Right cardiac atrium (tissue), 5 donors: Measurements from ENCODE around the gene STK32C. TPM values are rescaled to one million over a fixed set of nuclear protein-coding genes. Genes with fewer than 3 reads are reported as not detected.
"Not testable (repeated sequence)": the region's sequence is repeated elsewhere in the genome, so short reads cannot be mapped to it uniquely, and the experiment has no call there.

ENCODE experiments used
- ATAC-seq, 2 donors: fragments of 200-7000 bp; cut with Tn5 transposase; one replicate each; pipeline versions ENCODE4 v1.8.0 to v1.9.1; 2020; ENCODE audit warnings: moderate library complexity in 2 of 2, mild to moderate bottlenecking in 1 of 2
- DNase-seq, 3 donors: peaks; one replicate each; pipeline ENCODE4 v3.0.0-alpha.2; 2020
- H3K27ac ChIP-seq: one replicate; pipeline ENCODE4 v1.5.1; 2013; ENCODE audit warnings: mild to moderate bottlenecking, low read length, control low read depth, moderate library complexity
- H3K27me3 ChIP-seq: one replicate; pipeline ENCODE4 v1.6.1; 2013; ENCODE audit not compliant: control insufficient read depth, insufficient read depth
- H3K4me1 ChIP-seq: one replicate; pipeline ENCODE4 v1.6.1; 2013; ENCODE audit warnings: low read length; ENCODE audit not compliant: control insufficient read depth, insufficient read depth
- H3K4me3 ChIP-seq: one replicate; pipeline ENCODE4 v1.5.1; 2013; ENCODE audit warnings: low read length, control low read depth
- H3K9me3 ChIP-seq: one replicate; pipeline ENCODE4 v1.6.1; 2013; ENCODE audit warnings: low read length; ENCODE audit not compliant: control insufficient read depth
- WGBS: extraction: QIAGEN DNeasy Blood & Tissue Kit; methylation state at CpG from one replicate; pipeline ENCODE4 v1.1.7; 2013; 5-methylcytosine and 5-hydroxymethylcytosine counted together
- intact Hi-C, 4 donors: fragments of 100-400 bp; cut with DNase I; formaldehyde crosslinking; loops; one replicate each; pipeline versions ENCODE4 v1.11.0 to v1.14.0; 2022 to 2023
- polyA plus RNA-seq: library from polyadenylated mRNA; stranded (reverse); fragments of 200-250 nt; gene quantifications from one replicate; pipeline ENCODE4 v1.2.3, GENCODE V29; 2013
- total RNA-seq, 4 donors: library from RNA; stranded (reverse); fragmentation: NEBNext Ultra II Directional; extraction: Animal tissue kit (Norgen Biotek cat#: 25700); gene quantifications; one replicate each; pipeline ENCODE4 v1.2.1, GENCODE V29; 2021
- donor health status: healthy with polysubstance abuse.
- donor health status: DM: no; HTN: yes; CAD: no.
- donor health status: DM: no; HTN: no; CAD: no.
- donor health status: DM: no; HTN: yes; CAD: no; lungs with severe emphysema.
- donor health status: DM: yes; HTN: yes; CAD: no.

STK32C gene
- total and polyA plus RNA-seq, 5 donors, result 5.7 to 7.3 (median 6.9) TPM

DNA sequence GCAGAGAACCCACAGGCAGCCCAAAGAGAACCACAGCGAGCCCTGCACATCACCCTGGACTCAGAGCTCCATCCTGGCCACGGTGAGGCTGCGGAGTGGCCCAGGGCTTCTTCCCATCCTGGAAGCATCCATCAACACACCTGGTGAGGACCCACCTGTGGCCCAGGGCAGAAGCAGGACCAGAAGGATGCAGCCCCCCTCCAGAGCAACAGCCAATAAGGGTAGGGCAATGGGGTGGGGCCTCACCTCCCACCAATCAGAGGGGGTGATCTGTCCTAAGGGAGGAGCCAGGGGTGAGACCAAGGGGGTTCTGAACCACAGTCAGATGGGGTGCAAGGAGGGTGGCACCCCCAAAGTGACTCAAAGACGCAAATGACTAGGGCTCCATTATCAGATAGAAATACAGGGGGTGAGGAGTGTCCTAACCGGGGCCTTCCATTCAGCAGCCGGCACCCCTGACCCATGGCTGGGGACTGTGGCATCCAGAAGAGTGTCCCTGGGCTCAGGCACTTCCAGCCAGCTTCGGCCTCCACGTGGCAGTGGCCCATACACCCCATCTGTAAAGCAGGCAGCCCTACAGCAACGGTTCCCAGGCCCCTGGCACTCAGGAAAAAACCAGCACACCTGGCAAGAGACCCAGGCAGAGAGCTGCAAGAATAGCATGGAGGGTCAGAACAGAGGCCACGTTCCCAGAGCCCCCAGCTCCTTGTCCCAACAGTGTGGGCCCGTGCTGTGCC lies 36.9 kb downstream of the STK32C start:
- WGBS, result 87% methylated on average over 11 of the region's 11 CpGs
- DNase-seq (peak; percentile 5 to 42 (median 30)), ATAC-seq (no peak)
- Histone ChIP-seq H3K27ac (no peak overlapping the region), H3K4me1 (no peaks in the 10 kb centered on the region), H3K9me3 (no peaks in the 10 kb centered on the region), H3K4me3 (no peak overlapping the region), H3K27me3 (no peaks in the 10 kb centered on the region)
- intact Hi-C loops, result no loop called here

- 95% methylated on average over 11 of the region's 11 CpGs for WGBS
- no peaks in the 10 kb centered on the region for H3K27me3 ChIP-seq
- ATAC-seq, result no peak
- peak in 2 of 3 donors; percentile 32 to 40 for DNase-seq
- no peak overlapping the region for H3K27ac ChIP-seq
- intact Hi-C loops, result no loop called here
- H3K4me3 ChIP-seq, result no peak overlapping the region
- H3K9me3 ChIP-seq, result no peaks in the 10 kb centered on the region
- no peaks in the 10 kb centered on the region for H3K4me1 ChIP-seq
Observed at GRCh38 chr10:132270256-132270655, 37.5 kb downstream of the STK32C start.

- Histone ChIP-seq H3K9me3 (no peaks in the 10 kb centered on the region), H3K27me3 (no peaks in the 10 kb centered on the region), H3K4me3 (no peak overlapping the region), H3K27ac (no peak overlapping the region), H3K4me1 (no peaks in the 10 kb centered on the region)
- intact Hi-C loops, result no loop called here
- ATAC-seq (no peak), DNase-seq (peak; percentile 5 to 27 (median 26))
- WGBS, result 86% methylated on average over 21 of the region's 21 CpGs
Observed at GRCh38 chr10:132269266-132270230, 38.2 kb downstream of the STK32C start.

GRCh38 chr10:132267916-132268315 lies 39.8 kb downstream of the STK32C start:
- H3K4me1 ChIP-seq, H3K27me3 ChIP-seq, intact Hi-C loops, ATAC-seq, H3K9me3 ChIP-seq, H3K4me3 ChIP-seq, H3K27ac ChIP-seq: not testable (repeated sequence)
- WGBS, result 91% methylated on average over 12 of the region's 12 CpGs
- peak in 1 of 3 donors; percentile 10 for DNase-seq

DNA sequence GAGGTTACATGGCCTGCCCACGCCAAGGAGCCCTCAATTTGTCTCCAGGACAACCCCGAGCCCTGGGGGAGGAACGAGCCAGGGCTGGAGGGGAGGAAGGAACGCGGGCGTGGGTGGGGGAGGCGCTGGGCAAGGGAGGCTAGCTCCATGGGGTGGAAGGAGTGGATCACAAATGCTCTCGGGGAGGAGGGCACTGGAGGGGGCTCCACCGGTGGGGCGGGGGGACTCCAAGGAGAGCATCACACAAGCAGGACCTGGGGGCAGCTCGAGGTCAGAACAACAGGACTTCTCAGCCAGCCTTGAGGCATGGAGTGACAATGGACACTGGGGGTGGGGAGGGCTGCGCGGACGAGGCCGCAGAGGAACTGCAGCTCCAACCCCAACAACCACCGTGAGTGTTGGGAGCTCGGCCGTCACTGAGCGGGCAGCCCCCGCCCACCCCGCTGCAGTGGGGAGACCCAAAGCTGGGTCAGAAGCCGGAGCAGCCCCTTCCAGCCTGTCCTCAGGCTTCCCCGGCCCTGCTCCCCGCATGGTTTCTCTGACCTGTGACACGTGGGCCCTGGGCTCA lies 41.1 kb downstream of the STK32C start:
- Histone ChIP-seq H3K4me3 (no peak overlapping the region), H3K27me3 (no peaks in the 10 kb centered on the region), H3K9me3 (no peaks in the 10 kb centered on the region), H3K27ac (no peak overlapping the region), H3K4me1 (no peaks in the 10 kb centered on the region)
- 46% methylated on average over 25 of the region's 25 CpGs for WGBS
- peak; percentile 16 to 42 (median 35) for DNase-seq
- peak in 1 of 2 donors; percentile 62 for ATAC-seq
- intact Hi-C loops, result no loop called here

DNA sequence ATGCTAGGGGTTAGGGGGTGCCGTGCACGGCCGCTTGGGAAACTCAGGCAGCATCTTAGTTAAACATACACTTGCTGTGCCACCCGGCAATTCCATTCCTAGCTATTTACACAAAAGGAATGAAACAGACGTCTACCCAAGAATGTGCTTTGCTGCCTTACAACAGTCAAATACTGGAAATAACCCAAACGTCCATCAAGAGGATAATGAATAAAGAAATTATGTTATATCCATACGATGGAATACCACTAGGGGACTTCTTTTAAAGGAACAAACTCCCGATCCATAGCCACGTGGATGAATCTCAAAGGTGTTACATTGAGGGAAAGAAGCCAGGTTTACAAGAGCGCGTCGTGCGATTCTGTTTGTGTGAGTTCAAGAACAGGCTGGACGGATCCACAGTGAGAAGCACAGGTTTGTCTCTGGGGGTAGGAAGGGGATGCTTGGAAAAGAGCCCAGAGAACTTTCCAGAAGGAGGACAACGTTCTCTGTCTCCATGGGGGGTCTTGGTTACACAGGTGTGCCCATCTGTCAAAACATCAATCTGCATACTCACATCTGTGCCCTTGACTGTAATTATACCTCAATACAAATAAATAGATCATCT lies 41.8 kb downstream of the STK32C start:
- ATAC-seq (no peak), DNase-seq (no peak)
- 60% methylated on average over 15 of the region's 15 CpGs for WGBS
- no peaks in the 10 kb centered on the region for H3K4me1 ChIP-seq
- no peak overlapping the region for H3K4me3 ChIP-seq
- no peak overlapping the region for H3K27ac ChIP-seq
- H3K9me3 ChIP-seq, result no peaks in the 10 kb centered on the region
- intact Hi-C loops, result no loop called here
- H3K27me3 ChIP-seq, result no peaks in the 10 kb centered on the region

DNA sequence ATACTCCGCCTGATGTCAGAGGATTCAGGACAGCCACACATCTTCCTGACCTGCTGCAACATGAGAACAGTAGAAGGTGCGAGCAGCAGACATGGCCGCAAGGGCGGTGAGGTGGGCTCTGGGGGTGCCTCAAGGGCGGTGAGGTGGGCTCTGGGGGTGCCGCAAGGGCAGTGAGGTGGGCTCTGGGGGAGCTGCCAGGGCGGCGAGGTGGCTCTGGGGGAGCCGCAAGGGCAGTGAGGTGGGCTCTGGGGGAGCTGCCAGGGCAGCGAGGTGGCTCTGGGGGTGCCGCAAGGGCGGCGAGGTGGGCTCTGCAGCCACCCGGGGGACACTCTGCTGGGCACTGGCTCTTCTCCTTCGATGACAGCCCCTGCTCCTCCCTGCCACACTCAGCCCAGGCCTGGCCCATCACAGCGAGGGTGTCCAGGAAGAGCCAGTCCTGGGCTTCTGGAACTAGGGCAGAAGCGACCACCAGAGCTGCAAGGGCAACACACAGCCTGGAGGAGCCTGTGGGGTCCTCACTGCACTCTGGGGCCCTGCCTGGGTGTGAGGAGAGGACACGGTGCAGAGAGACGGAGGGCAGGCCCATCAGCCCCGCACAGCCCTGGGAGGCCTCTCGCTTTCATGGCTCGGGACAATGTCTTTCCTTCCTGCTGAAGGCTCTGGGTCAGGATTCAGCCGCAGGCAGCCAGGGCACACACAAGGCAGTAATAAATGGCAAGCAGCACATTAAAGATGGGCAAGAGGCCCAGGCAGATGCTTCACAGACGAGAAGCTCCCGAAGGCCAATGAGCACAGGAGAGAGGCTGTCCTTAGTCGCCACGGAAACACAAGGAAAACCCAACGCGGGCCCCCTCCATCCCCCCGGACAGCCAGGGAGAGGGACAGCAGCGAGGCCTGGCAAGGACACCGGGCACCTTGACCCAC lies 42.5 kb downstream of the STK32C start:
- Histone ChIP-seq H3K4me3 (no peak overlapping the region), H3K4me1 (no peaks in the 10 kb centered on the region), H3K27me3 (no peaks in the 10 kb centered on the region), H3K9me3 (no peaks in the 10 kb centered on the region), H3K27ac (no peak overlapping the region)
- ATAC-seq (peak in 1 of 2 donors; percentile 17), DNase-seq (peak; percentile 8 to 49 (median 45))
- intact Hi-C loops, result no loop called here
- WGBS, result 71% methylated on average over 32 of the region's 32 CpGs

DNA sequence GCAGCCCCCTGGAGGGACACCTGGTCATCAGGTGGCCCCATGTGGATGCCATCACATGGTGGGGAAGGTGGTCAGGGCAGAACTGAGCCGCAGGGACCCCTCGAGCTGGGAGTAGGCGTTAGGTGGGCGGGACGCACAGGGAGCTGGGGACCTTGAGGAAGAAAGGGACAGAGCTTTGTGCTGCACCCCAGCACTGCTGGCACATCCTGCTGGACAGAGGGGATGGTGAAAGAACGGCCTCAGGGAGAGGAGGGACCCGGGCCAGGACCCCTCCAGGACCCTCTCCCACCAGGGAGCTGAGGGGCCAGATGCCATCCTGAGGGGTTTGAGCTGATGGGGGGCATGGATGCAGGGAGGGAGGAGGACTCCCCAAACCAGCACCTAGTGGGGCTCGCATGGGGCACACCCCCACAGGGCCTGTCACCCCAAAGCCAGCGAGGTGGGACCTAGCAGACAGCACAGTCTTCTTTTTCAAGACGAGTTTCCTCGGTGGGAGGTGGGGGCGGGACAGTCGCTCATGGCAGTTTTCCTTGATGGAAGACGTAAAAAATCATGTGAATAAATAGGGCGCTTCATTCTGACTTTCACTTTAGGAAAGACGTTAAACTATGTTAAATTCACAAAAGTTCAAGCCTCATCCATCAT lies 43.3 kb downstream of the STK32C start:
- peak; percentile 5 to 12 for ATAC-seq
- 81% methylated on average over 16 of the region's 16 CpGs for WGBS
- H3K4me3 ChIP-seq, result no peak overlapping the region
- no peaks in the 10 kb centered on the region for H3K27me3 ChIP-seq
- DNase-seq, result peak; percentile 6 to 52 (median 29)
- H3K27ac ChIP-seq, result no peak overlapping the region
- no peaks in the 10 kb centered on the region for H3K4me1 ChIP-seq
- intact Hi-C loops, result no loop called here
- H3K9me3 ChIP-seq, result no peaks in the 10 kb centered on the region

DNA sequence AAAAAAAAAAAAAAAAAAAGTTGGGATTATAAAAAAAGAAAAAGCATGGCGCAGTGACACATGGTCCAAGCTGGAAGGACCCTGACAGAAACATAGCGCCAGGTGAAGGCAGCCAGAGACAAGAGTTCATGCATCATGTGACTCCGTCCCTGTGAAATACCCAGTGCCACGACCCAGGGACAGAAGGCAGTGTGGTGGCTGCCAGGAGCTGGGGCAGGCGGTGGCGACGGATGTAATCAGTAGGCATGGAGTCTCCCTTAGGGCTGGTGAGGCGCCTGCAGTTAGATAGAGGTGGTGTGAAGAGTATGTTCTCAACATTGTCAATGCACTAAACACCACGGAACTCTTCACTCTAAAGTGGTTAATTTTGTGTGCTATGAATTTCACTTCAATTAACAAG lies 43.9 kb downstream of the STK32C start:
- Histone ChIP-seq H3K27ac (no peak overlapping the region), H3K4me3 (no peak overlapping the region), H3K9me3 (no peaks in the 10 kb centered on the region), H3K27me3 (no peaks in the 10 kb centered on the region), H3K4me1 (no peaks in the 10 kb centered on the region)
- ATAC-seq (peak; percentile 79 to 90), DNase-seq (peak; percentile 38 to 81 (median 72))
- intact Hi-C loops, result no loop called here
- 74% methylated on average over 9 of the region's 9 CpGs for WGBS
